Astrocyte of the cerebellum (primary cell): ENCODE data around the gene MAD2L1BP.

Experiments
- DNase-seq: peaks from one replicate; pipeline ENCODE4 v3.0.0-alpha.2; 2011; ENCODE audit warnings: low read depth
- H3K4me3 ChIP-seq: 2 replicates; pipeline ENCODE4 v1.5.1; 2011; ENCODE audit warnings: mild to moderate bottlenecking, low read depth, low read length, moderate library complexity
- in situ Hi-C: cut with HindIII; loops from 2 replicates; pipeline ENCODE4 v1.10.0; 2017; ENCODE audit warnings: low sequenced_read_pairs
- TF ChIP-seq, protein P1 (sequence below): IDR thresholded peaks from 2 replicates; pipeline ENCODE4 v1.5.1; 2012; ENCODE audit warnings: low read length, low read depth, moderate library complexity, mild to moderate bottlenecking; ENCODE audit errors: missing control alignments

The MAD2L1BP gene

GRCh38 chr6:43682724-43683429 lies 47.2 kb downstream of the MAD2L1BP start:
- in situ Hi-C loops, result no loop called here
- DNase-seq, result no peak
- TF ChIP-seq, protein P1, sequence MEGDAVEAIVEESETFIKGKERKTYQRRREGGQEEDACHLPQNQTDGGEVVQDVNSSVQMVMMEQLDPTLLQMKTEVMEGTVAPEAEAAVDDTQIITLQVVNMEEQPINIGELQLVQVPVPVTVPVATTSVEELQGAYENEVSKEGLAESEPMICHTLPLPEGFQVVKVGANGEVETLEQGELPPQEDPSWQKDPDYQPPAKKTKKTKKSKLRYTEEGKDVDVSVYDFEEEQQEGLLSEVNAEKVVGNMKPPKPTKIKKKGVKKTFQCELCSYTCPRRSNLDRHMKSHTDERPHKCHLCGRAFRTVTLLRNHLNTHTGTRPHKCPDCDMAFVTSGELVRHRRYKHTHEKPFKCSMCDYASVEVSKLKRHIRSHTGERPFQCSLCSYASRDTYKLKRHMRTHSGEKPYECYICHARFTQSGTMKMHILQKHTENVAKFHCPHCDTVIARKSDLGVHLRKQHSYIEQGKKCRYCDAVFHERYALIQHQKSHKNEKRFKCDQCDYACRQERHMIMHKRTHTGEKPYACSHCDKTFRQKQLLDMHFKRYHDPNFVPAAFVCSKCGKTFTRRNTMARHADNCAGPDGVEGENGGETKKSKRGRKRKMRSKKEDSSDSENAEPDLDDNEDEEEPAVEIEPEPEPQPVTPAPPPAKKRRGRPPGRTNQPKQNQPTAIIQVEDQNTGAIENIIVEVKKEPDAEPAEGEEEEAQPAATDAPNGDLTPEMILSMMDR, result no peak
- H3K4me3 ChIP-seq, result no peak overlapping the region

DNA sequence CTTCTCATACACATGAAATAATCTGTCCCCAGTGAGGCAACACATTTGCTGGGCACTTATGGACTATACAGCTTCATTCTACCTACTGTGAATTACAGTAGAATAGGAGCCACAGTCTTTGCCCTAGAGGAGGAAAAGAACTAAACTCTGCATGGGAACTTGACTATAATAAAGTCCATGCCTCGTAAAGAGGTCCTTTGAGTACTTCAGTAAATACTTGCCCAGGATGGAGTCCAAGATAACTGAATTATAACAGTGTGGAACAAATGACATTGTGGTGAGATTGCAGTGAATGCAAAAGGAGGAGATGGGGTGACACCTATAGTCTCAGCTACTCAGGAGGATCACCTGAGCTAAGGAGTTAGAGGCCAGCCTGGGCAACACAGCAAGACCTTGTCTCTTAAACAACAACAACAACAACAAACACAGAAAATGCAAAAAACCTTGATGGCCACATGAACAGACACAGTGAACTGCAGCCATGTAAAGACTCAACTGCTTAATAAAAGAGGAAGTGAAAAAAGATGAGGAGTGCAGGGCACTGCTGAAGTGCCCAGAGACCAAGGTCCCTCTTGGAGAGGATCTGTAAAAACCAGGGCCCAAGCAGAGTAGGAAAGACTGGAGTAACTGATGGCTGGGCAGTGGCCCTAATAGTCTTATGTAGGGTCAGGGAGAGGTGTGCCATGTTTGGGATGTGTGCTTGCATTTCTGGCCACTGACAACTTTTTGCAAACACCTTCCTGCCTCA lies 48.2 kb downstream of the MAD2L1BP start:
- H3K4me3 ChIP-seq, result no peak overlapping the region
- in situ Hi-C loops, result no loop called here
- no peak for DNase-seq
- TF ChIP-seq, protein P1, result no peak

DNA sequence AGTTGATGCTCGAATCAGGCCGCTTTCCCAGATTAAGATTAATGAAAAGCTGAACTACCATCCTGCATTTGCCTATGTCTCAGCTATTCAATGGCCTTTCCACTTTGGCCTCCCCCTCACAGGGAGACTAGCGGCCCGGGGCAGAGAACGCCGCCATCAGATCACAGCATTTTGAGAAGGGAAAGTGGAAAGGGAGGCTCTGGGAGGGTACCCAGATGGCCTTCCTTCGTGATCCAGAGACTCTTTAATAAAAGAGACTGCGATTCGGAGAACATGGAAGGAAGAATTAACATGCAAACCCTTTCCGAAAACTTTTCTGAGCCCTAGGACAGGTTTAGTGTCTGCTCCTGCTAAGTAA lies 51.4 kb downstream of the MAD2L1BP start:
- TF ChIP-seq, protein P1, result no peak
- in situ Hi-C loops, result no loop called here

GRCh38 chr6:43687437-43688347 lies 52.1 kb downstream of the MAD2L1BP start, which contains the start of gene MRPS18A:
Gene MRPS18A (minus strand): TSS chr6:43687791. CDS start chr6:43687779, 12 bp downstream.
- in situ Hi-C loops, result no loop called here
- peak within 1 kb of the TSS; percentile 71 for H3K4me3 ChIP-seq
- TF ChIP-seq, protein P1, result no peak
- no peak for DNase-seq

More for the DNA sequence above, 51.4 kb downstream of the MAD2L1BP start:
- DNase-seq, result no peak
- peak overlapping the region; percentile 71 for H3K4me3 ChIP-seq

GRCh38 chr6:43689421-43689820 lies 53.8 kb downstream of the MAD2L1BP start:
- TF ChIP-seq, protein P1, result no peak
- in situ Hi-C loops, result no loop called here
- no peak for DNase-seq
- H3K4me3 ChIP-seq, result no peak overlapping the region
